ENCODE results near the gene TMEM30B. TPM values are rescaled to one million over a fixed set of nuclear protein-coding genes. Genes with fewer than 3 reads are reported as not detected.

The TMEM30B gene
- total and polyA plus RNA-seq, 9 of the 15 experiments (the other 6 are each of a cell fraction or from before 2014, with no cell fraction given), result 0.04 TPM; not detected in 8

DNA sequence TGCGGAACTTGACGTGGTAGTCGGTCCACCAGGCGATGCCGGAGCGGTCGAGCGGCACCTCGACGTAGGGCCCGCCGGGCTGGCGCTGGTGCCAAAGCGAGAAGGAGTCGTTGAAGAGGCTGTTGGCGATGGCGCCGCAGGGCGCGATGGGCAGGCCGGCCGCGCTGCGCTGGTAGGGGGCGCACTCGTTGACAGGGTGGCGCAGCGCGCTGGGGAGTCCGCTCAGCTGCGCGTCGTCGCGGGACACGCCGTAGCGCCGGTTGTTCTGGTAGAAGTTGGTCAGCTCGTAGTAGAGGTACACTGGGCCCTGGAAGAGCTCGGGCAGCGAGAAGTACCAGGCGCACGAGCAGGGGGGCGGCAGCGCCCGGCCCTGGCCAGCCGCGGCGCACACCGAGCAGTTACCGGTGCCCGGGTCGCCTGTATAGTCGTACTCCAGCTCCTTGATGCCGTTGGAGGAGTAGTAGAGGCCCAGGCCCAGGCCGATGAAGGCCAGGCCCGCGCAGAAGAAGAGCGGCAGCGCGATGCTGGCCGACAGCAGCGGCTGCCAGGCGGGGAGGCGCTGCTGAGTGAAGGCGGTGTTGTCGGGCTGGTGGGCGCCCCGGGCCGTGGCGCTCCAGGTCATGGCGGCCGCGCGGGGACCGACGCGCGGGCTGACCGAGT lies 482 bp downstream of the TMEM30B start:
- Histone ChIP-seq H3K9me3 (replicated peaks; ENCODE audit: control insufficient read depth, insufficient read depth, low read depth, low read length) (no peaks in the 10 kb centered on the region), H2AFZ (ENCODE audit: low read depth, low read length) (no peak overlapping the region), H3K9me1 (ENCODE audit: control insufficient read depth, insufficient read depth, low read length) (no peaks in the 10 kb centered on the region), H3K36me3 (ENCODE audit: control insufficient read depth, insufficient read depth, low read length) (no peaks in the 10 kb centered on the region), H3K27ac (ENCODE audit: extremely low read depth, low read depth, low read length) (no peak overlapping the region), H3K79me2 (ENCODE audit: control insufficient read depth, insufficient read depth, low read length) (no peaks in the 10 kb centered on the region), H3K4me1 (replicated peaks in 1 of 2; ENCODE audit: control insufficient read depth in 2 of 2, insufficient read depth in 2 of 2, low read length in 2 of 2) (no peaks in the 10 kb centered on the region), H3K27me3 (ENCODE audit: control insufficient read depth in 2 of 2, insufficient read depth in 2 of 2, low read length in 2 of 2) (no peaks in the 10 kb centered on the region), H3K4me2 (ENCODE audit: insufficient read depth, low read length) (no peak overlapping the region), H4K20me1 (replicated peaks; ENCODE audit: control insufficient read depth, insufficient read depth, low read length) (no peaks in the 10 kb centered on the region), H3K4me3 (no peak overlapping the region), H3K9ac (ENCODE audit: insufficient read depth in 1 of 2, low read depth in 2 of 2, low read length in 2 of 2) (no peak overlapping the region)
- no peak for TF ChIP-seq ZNF778 (CRISPR knock-in tag; IDR thresholded peaks at IDR 0.05)
- TF ChIP-seq ELF1 (tag; IDR thresholded peaks at IDR 0.05), result no peak
- no peak for TF ChIP-seq CBX1 (IDR thresholded peaks at IDR 0.05; ENCODE audit: low read depth)
- TF ChIP-seq, protein P1, sequence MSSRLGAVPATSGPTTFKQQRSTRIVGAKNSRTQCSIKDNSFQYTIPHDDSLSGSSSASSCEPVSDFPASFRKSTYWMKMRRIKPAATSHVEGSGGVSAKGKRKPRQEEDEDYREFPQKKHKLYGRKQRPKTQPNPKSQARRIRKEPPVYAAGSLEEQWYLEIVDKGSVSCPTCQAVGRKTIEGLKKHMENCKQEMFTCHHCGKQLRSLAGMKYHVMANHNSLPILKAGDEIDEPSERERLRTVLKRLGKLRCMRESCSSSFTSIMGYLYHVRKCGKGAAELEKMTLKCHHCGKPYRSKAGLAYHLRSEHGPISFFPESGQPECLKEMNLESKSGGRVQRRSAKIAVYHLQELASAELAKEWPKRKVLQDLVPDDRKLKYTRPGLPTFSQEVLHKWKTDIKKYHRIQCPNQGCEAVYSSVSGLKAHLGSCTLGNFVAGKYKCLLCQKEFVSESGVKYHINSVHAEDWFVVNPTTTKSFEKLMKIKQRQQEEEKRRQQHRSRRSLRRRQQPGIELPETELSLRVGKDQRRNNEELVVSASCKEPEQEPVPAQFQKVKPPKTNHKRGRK (tag; IDR thresholded peaks at IDR 0.05), result no peak
- no peak for TF ChIP-seq ZC3H8 (IDR thresholded peaks at IDR 0.05)
- TF ChIP-seq, protein P2, sequence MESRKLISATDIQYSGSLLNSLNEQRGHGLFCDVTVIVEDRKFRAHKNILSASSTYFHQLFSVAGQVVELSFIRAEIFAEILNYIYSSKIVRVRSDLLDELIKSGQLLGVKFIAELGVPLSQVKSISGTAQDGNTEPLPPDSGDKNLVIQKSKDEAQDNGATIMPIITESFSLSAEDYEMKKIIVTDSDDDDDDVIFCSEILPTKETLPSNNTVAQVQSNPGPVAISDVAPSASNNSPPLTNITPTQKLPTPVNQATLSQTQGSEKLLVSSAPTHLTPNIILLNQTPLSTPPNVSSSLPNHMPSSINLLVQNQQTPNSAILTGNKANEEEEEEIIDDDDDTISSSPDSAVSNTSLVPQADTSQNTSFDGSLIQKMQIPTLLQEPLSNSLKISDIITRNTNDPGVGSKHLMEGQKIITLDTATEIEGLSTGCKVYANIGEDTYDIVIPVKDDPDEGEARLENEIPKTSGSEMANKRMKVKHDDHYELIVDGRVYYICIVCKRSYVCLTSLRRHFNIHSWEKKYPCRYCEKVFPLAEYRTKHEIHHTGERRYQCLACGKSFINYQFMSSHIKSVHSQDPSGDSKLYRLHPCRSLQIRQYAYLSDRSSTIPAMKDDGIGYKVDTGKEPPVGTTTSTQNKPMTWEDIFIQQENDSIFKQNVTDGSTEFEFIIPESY (CRISPR knock-in tag; IDR thresholded peaks at IDR 0.05), result no peak
- no peak for TF ChIP-seq CXXC5 (CRISPR knock-in tag; IDR thresholded peaks at IDR 0.05)
- TF ChIP-seq MECOM (CRISPR knock-in tag; IDR thresholded peaks at IDR 0.05), result no peak
- no peak for TF ChIP-seq SMARCB1 (IDR thresholded peaks at IDR 0.05; ENCODE audit: insufficient read length, low read depth)
- TF ChIP-seq MTA3 (IDR thresholded peaks at IDR 0.05; ENCODE audit: borderline replicate concordance), result no peak
- no peak for TF ChIP-seq KLF1 (tag; IDR thresholded peaks at IDR 0.05)
- TF ChIP-seq, protein P3, sequence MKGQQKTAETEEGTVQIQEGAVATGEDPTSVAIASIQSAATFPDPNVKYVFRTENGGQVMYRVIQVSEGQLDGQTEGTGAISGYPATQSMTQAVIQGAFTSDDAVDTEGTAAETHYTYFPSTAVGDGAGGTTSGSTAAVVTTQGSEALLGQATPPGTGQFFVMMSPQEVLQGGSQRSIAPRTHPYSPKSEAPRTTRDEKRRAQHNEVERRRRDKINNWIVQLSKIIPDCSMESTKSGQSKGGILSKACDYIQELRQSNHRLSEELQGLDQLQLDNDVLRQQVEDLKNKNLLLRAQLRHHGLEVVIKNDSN (CRISPR knock-in tag; IDR thresholded peaks at IDR 0.05), result no peak
- no peak for TF ChIP-seq NCOA4 (IDR thresholded peaks at IDR 0.05; ENCODE audit: partially characterized antibody)
- no peak for TF ChIP-seq NFATC3 (IDR thresholded peaks at IDR 0.05)
- intact Hi-C loops (cut with micrococcal nuclease) (no loop called here), in situ Hi-C loops (cut with MboI) (loop anchor here (25.0 kb wide), 1 partner anchor 832 kb away; no protein-coding TSS in a partner anchor)
- ChIA-PET CTCF (ENCODE audit: low intra/inter-chr PET ratio) (no interaction called here), POLR2A (interaction anchor here (0.5 kb wide), 1 partner anchor 718 kb away, joined by 3 read pairs; no protein-coding TSS in a partner anchor)
- FAIRE-seq, result no peak
- no peak for DNase-seq (ENCODE audit: extremely low read depth in 1 of 4, low spot score in 3 of 4)
- ATAC-seq, result no peak
- WGBS (ENCODE audit: insufficient coverage, low coverage, missing lambda C conversion rate), result 61% methylated on average over 14 of the region's 81 CpGs
- no TSS peak for BruUV-seq (replicated peaks)

Measured in K562 (cell line).